ENCODE data around the gene CASK.

GRCh38 chrX:41758401-41758800 lies 165.0 kb downstream of the CASK start:
- no peak for TF ChIP-seq CTCF (IDR thresholded peaks at IDR 0.05; ENCODE audit: insufficient read depth, low read length)
- TF ChIP-seq POLR2AphosphoS5 (IDR thresholded peaks at IDR 0.05; ENCODE audit: low read depth) = no peak
- TF ChIP-seq REST (IDR thresholded peaks at IDR 0.05; ENCODE audit: insufficient replicate concordance, low read depth) = no peak
